GOT3 (cell line): ENCODE results near the gene TPSG1.
"Not testable (repeated sequence)": the region's sequence is repeated elsewhere in the genome, so short reads cannot be mapped to it uniquely, and the experiment has no call there.

Experiments
- DNase-seq: peaks from one replicate; lab custom pipeline; 2025; ENCODE audit warnings: mixed read lengths; lab: John Stamatoyannopoulos, UW

TPSG1 gene

DNA sequence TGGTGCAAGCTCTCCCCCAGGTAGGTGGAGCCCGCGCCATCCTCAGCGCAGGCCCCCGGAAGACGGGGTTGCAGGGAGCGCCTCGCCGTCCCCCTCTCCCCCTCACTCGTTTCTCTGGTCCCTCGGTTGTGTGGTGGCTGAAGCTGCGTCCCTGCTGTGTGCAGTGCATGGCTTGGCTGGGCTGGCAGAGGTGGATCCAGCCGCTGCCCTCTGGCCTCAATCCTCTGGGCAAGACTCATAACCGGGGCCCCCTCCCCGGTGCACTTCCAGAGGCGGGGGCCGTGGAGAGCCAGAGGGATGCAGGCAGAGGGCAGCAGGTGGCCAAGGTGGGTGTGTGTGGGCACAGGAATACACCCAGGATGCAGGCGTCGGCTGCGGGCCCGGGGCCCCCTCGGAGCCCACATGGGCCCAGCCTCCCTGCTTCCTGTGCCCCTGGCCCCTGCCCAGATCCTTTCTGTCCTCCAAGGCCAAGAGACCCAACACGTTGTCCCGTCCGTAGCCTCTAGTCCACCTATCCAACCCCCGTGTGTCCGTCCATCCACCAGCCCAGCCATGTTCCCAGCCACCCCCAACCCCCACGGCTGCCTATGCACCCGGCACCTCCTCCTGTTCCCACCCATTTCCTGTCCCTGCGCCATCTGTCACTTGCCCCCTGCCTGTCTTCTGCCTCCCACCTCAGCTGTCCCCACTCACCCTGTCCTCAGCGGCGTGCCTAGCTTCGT lies 9.3 kb downstream of the TPSG1 start:
- no peak for DNase-seq

DNA sequence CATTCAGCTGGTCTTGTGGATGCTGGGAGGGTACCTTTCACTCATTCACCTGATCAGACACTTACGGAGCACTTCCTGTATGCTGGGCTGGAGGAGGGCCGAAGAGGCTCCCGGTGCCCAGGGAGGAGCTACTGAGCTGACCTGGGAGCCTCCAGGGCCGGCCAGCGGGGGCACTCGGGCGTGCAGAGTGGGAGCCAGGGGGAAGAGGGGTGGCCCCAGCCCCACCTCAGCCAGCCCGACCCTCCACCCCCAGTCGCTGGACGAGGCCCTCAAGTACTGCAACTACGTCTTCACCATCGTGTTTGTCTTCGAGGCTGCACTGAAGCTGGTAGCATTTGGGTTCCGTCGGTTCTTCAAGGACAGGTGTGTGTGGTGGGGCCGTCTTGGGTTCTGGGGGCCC lies 10.3 kb downstream of the TPSG1 start:
- DNase-seq: no peak

DNA sequence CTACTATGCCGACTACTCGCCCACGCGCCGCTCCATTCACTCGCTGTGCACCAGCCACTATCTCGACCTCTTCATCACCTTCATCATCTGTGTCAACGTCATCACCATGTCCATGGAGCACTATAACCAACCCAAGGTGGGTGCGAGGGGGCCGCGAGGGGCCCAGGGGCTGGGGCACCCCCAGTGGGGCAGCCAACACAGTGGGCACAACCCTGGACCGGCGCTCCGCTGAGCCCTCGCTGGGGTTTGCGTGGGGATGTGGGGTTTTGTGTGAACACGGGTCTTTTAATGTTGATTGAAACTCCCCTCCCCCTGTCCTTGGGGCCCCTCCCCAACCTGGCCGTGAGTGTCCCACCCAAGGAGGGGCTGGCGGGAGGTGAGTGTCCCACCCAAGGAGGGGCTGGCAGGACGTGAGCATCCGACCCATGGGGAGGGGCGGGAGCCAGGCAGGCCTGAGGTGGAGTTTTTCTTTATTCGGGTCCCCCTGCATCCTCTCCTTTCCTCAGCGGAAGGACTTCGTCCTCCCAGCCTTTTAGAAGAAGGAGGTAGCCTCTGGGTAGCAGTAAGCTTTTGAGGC lies 11.2 kb downstream of the TPSG1 start:
- no peak for DNase-seq

- no peak for DNase-seq
Observed at GRCh38 chr16:1213231-1213630, 11.8 kb downstream of the TPSG1 start.

- no peak for DNase-seq
Observed at GRCh38 chr16:1212616-1213194, 12.4 kb downstream of the TPSG1 start.

DNA sequence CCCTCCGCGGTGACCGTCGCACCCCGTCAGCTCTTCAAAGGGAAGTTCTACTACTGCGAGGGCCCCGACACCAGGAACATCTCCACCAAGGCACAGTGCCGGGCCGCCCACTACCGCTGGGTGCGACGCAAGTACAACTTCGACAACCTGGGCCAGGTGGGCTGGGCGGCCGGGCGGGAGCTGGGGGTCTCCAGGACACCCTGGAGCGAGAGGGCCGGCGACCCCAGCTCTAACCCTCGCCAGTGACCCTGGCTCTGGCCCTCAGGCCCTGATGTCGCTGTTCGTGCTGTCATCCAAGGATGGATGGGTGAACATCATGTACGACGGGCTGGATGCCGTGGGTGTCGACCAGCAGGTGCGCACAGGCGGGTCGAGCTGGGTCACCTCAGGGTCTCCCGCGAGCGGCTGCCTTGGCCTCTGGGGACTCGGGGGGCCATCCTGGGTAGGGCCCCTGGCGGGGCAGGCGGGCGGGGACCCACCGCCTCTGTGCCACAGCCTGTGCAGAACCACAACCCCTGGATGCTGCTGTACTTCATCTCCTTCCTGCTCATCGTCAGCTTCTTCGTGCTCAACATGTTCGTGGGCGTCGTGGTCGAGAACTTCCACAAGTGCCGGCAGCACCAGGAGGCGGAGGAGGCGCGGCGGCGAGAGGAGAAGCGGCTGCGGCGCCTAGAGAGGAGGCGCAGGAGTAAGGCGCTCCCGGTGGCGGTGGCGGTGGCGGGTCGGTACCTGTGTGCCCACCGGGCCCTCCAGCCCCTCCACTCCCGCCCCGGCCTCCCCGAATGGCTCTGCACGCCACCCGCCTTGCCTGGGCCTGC lies 13.4 kb downstream of the TPSG1 start:
- DNase-seq: no peak

GRCh38 chr16:1210461-1210860 lies 14.6 kb downstream of the TPSG1 start:
- DNase-seq: no peak

- DNase-seq: no peak
Observed at GRCh38 chr16:1209081-1209480, 16.0 kb downstream of the TPSG1 start.

DNA sequence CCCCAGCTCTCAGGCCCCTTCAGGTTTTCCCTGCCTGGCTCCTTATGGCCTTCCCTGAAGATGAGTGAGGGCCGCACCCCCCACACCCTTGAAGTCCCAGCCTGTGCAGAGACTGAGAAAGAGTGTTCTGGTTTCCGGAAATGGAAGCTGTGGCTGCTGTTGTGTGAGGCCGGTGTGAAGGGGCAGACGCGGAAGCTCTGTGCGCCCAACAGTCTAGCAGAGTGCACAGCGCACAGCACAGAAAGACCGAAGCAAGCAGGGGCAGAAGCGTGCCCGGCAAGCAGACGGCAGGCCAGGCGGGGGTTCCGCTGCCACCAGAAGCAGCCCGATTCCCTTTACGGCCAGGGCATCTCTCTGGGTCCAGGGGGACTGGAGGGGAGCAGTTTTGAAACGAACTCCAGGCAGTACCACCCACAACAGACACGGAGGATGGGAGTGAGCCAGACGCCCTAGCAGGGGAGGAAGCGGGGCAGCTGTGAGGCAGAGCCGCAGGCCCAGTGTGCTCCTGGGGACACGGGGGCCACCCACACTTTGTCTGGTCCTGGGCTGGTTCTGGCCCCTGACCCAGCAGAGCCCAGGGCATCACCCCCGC lies 16.7 kb downstream of the TPSG1 start:
- DNase-seq: no peak

DNA sequence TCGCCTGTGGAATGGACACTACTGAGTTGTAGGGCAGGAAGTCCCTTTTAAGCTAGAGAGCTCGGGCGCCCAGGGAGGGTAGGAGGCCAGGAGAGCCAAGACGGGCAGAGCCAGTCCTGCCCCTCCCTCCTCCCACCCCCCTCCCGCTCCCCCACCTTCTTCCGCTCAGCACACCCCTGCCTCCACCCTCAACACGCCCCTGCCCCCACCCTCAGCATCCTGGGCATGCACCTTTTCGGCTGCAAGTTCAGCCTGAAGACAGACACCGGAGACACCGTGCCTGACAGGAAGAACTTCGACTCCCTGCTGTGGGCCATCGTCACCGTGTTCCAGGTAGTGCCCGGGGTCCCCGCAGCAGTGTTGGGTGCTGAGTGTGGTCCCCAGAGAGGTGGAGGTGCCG lies 18.3 kb downstream of the TPSG1 start:
- DNase-seq: no peak

DNA sequence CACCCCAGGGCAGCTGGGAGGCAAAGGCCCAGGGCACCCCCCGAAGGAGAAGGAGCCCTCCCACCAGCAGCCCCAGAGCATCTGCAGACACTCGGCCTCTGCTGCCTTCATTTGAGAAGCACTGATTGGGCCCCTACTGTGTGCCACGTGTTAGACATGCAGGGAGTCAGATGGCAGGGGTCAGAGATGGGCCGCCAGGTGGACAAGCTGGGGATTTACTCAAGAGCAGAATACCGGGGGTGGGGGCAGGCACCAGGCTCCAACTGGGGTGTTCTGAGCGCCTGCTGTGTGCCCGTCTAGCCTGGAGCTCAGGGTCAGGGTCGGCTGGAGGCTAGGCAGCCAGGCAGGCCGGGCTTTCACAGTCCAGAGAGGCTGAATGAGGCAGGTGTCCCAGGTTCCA lies 18.7 kb downstream of the TPSG1 start:
- DNase-seq: no peak

- no peak for DNase-seq
Observed at GRCh38 chr16:1204933-1205332, 20.1 kb downstream of the TPSG1 start.

GRCh38 chr16:1202274-1202673 lies 22.8 kb downstream of the TPSG1 start:
- no peak for DNase-seq

DNA sequence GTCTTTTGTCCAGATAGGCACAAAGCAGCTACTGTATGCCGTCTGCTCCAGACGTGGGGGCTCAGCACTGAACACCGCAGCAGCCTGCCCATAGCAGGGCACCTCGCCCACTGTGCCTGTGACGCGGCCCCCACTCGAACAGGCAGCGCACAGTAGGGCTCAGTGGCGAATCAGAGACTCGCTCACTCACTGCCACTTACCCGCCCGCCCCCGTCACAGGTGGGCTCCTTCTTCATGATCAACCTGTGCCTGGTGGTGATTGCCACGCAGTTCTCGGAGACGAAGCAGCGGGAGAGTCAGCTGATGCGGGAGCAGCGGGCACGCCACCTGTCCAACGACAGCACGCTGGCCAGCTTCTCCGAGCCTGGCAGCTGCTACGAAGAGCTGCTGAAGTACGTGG lies 23.6 kb downstream of the TPSG1 start:
- no peak for DNase-seq

DNA sequence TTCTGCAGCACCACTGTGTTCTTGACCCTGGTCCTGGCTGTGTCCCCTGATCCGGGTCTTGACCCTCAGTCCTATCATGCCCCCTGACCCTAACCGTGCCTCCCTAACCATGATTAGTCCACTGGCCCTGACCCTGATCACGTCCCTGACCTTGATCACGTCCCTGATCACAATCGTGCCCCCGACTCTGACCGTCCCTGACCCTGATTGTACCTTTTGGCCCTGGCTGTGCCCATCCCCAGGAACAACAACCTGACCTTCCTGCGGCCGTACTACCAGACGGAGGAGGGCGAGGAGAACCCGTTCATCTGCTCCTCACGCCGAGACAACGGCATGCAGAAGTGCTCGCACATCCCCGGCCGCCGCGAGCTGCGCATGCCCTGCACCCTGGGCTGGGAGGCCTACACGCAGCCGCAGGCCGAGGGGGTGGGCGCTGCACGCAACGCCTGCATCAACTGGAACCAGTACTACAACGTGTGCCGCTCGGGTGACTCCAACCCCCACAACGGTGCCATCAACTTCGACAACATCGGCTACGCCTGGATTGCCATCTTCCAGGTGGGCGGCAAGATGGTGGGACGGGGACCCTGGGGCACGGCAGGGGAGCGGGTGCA lies 24.9 kb downstream of the TPSG1 start:
- no peak for DNase-seq

DNA sequence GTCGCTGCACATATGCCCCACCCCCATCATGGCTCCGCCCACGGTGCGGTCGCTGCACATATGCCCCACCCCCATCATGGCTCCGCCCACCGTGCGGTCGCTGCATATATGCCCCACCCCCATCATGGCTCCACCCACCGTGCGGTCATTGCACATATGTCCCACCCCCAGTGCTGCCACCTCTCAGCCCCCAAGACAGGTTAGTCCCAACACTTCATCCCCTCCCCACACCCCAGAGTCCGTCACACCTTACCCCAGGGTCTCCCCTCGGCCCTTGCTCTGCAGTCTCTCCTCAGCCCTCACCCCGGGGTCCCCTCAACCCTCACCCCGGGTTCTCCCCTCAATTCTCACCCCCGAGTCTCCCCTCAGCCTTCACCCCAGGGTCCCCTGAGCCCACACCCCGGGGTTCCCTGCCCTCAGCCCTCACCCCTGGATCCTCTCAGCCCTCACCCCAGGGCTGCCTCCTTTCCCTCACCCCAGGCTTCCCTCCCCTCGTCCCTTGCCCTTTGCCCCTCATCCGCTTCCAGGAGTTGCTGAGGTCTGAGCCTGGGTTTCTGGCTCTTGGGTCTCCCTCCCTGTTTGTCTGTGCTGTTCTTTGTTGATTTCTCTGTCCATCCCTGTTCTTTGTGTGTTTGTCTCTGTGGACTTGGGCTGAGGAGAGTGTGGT lies 25.6 kb downstream of the TPSG1 start:
- DNase-seq: no peak

DNA sequence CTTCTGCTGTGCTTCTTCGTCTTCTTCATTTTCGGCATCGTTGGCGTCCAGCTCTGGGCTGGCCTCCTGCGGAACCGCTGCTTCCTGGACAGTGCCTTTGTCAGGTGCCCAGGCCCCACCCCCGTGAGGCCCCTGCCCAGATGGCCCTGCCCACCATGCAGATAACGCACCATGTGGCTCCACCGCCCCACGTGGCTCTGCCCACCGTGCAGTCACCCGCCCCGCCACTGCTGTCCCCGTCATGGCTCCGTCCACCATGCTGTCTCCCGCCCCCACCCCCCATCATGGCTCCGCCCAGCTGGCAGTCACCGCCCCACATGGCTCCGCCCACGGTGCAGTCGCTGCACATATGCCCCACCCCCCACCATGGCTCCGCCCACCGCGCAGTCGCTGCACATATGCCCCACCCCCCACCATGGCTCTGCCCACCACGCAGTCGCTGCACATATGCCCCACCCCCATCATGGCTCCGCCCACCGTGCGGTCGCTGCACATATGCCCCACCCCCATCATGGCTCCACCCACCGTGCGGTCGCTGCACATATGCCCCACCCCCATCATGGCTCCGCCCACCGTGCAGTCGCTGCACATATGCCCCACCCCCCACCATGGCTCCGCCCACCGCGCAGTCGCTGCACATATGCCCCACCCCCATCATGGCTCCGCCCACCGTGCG lies 26.3 kb downstream of the TPSG1 start:
- DNase-seq: not testable (repeated sequence)

DNA sequence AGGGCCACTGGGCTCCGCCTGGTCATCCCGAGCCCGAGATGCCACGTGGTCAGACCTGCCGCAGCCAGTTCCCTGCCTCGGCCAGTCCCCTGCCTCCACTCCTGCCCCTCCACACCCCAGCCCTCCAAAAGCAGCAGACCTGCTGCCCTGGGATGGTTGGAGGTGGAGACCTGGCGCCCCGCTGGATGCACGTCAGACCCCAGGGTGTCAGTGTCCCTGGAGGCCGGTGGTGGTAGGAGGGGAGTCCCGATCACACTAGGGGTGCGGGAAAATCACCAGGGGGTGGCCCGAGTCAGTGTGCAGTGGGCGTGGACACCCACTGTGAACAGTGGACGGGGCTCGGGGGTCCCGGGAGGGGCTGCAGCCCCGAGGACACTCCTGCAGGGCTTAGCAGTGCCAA lies 26.9 kb downstream of the TPSG1 start:
- DNase-seq: no peak

GRCh38 chr16:1197237-1197866 lies 27.7 kb downstream of the TPSG1 start:
- DNase-seq: no peak

- DNase-seq: no peak
Observed at GRCh38 chr16:1196494-1196893, 28.6 kb downstream of the TPSG1 start.

DNA sequence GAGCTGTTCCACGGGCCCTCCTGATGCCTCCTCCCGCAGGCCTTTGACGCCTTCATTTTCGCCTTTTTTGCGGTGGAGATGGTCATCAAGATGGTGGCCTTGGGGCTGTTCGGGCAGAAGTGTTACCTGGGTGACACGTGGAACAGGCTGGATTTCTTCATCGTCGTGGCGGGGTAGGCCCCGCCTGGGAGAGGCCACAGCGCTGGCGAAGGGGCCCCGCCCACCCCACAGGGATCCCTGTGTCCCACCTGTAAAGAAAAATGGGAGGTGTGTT lies 29.7 kb downstream of the TPSG1 start:
- no peak for DNase-seq
